BLaER1 treated with 17β-estradiol and CSF1 and Interleukin-3, amounts not matched to agents 10 nM and 100 nM (cell line): ENCODE results near the gene PTTG1.

Experiments used
- H3K27ac ChIP-seq, 11 experiments: shearing (Covaris generic); formaldehyde crosslinking; 2 replicates each; pipeline ENCODE4 v1.8.1; 2022
- H3K27me3 ChIP-seq, 11 experiments: shearing (Covaris generic); formaldehyde crosslinking; 2 replicates each; pipeline ENCODE4 v1.8.1; 2022
- H3K36me3 ChIP-seq, 11 experiments: shearing (Covaris generic); formaldehyde crosslinking; 2 replicates each; pipeline ENCODE4 v1.8.1; 2022
- H3K4me1 ChIP-seq, 10 experiments: shearing (Covaris generic); formaldehyde crosslinking; 2 replicates each; pipeline ENCODE4 v1.8.1; 2022
- H3K4me2 ChIP-seq, 11 experiments: shearing (Covaris generic); formaldehyde crosslinking; 2 replicates each; pipeline ENCODE4 v1.8.1; 2022
- H3K4me3 ChIP-seq, 10 experiments: shearing (Covaris generic); formaldehyde crosslinking; 2 replicates each; pipeline ENCODE4 v1.8.1; 2022
- H3K9ac ChIP-seq, 11 experiments: shearing (Covaris generic); formaldehyde crosslinking; 2 replicates each; pipeline ENCODE4 v1.8.1; 2022
- H3K9me3 ChIP-seq, 11 experiments: shearing (Covaris generic); formaldehyde crosslinking; replicated peaks in 1 of 11; 2 replicates each; pipeline ENCODE4 v1.8.1; 2022
- H4K20me1 ChIP-seq, 11 experiments: shearing (Covaris generic); formaldehyde crosslinking; 2 replicates each; pipeline ENCODE4 v1.8.1; 2022
- Cebpa-rat ChIP-seq, 11 experiments: shearing (Covaris generic); IDR thresholded peaks; 2 replicates each; pipeline ENCODE4 v1.8.1; 2022

The PTTG1 gene

DNA sequence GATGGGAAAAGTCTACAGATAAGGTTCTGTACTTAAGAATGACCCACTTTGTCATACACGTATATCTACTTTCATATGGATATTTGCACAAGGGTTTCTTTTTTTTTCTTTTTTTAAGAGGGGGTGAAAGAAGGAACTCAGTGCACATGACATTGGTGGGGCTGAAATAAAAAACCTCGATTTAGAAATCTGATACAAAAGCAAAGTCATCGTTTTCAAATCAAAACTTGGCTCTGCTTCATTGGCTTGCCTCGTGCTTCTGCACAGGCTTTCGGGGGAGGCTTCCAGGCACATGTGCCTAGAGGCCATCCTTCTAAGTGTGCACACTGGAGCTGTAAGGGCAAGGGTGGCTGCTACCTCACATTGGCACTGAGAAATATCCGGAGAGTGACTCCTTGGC is 31.1 kb downstream of the PTTG1 start:
- no peak overlapping the region for H3K4me3 ChIP-seq
- peak overlapping the region in 6 of 11 experiments; percentile 20 to 79 (median 44); a peak in 10 of 22 replicates for H3K4me2 ChIP-seq

DNA sequence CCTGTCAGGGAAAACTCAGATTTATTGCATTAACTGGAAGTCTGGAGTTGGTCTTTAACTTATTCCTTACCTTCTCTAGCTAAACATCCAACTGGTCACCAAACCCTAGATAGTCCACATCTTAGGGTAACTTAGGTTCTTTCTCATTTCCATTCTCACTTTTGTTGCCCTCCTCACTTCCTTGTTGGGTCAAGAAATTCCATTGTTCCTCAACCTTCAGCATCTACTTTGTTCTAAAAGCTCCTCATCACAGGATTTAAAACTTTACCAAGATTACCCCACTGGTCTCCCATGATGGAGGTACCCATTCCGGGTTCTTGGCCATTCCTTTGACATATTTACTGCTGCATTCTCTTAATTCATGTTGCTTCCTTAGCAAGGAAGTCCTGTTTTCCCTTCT is 32.1 kb downstream of the PTTG1 start:
- Histone ChIP-seq H3K4me2 (peak overlapping the region in 3 of 11 experiments; percentile 60 to 79 (median 74); a peak in 5 of 22 replicates), H3K27me3 (no peaks in the 10 kb centered on the region), H3K9ac (no peak overlapping the region), H4K20me1 (no peaks in the 10 kb centered on the region), H3K36me3 (no peaks in the 10 kb centered on the region), H3K9me3 (peaks cover 0 to 18% (median 7%) of the 10 kb centered on the region in 11 experiments; a peak in 12 of 22 replicates), H3K4me1 (peaks cover 12 to 37% (median 26%) of the 10 kb centered on the region in 10 experiments), H3K27ac (no peak overlapping the region), H3K4me3 (no peak overlapping the region)
- TF ChIP-seq Cebpa-rat (IDR thresholded peaks at IDR 0.05): no peak

More for the DNA sequence above, 31.1 kb downstream of the PTTG1 start:
- Histone ChIP-seq H3K27me3 (no peaks in the 10 kb centered on the region), H3K36me3 (no peaks in the 10 kb centered on the region), H3K27ac (peak overlapping the region in 2 of 11 experiments; percentile 9 to 37; a peak in 3 of 22 replicates), H4K20me1 (no peaks in the 10 kb centered on the region), H3K9me3 (peaks cover 0 to 21% (median 12%) of the 10 kb centered on the region in 11 experiments; a peak in 11 of 22 replicates), H3K9ac (0 out of 22 replicates have a peak overlapping the region, but pooled peaks of 1 of the 11 experiments have one; percentile 9), H3K4me1 (peaks cover 12 to 37% (median 26%) of the 10 kb centered on the region in 10 experiments)
- no peak for TF ChIP-seq Cebpa-rat (IDR thresholded peaks at IDR 0.05)

DNA sequence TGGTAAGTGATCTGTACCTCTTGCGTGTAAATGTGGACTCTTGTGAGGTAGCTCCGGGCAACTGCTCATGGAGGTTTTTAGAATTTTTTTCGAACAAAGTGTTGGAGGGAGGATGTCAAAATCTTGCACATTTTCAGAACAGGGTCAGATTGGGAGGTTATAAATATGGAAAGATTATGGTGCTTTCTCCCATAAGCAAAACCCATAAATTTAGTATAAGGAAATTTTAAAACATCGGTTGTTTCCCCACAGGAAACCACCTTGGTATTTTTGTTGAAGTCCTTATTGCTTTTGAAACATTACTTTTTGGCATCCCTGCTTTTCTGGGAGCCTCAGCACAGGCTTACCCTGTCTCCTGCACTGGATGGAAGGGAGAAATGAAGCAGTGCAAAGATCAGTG is 33.9 kb downstream of the PTTG1 start:
- Histone ChIP-seq H3K27me3 (no peaks in the 10 kb centered on the region), H3K4me3 (no peak overlapping the region), H3K27ac (no peak overlapping the region), H3K9me3 (peaks cover 0 to 19% (median 14%) of the 10 kb centered on the region in 11 experiments; a peak in 20 of 22 replicates), H3K9ac (no peak overlapping the region), H3K4me2 (peak overlapping the region in 8 of 11 experiments; percentile 19 to 67 (median 52); a peak in 14 of 22 replicates), H4K20me1 (no peaks in the 10 kb centered on the region), H3K36me3 (no peaks in the 10 kb centered on the region), H3K4me1 (peaks cover 12 to 32% (median 21%) of the 10 kb centered on the region in 10 experiments)
- TF ChIP-seq Cebpa-rat (IDR thresholded peaks at IDR 0.05): no peak

DNA sequence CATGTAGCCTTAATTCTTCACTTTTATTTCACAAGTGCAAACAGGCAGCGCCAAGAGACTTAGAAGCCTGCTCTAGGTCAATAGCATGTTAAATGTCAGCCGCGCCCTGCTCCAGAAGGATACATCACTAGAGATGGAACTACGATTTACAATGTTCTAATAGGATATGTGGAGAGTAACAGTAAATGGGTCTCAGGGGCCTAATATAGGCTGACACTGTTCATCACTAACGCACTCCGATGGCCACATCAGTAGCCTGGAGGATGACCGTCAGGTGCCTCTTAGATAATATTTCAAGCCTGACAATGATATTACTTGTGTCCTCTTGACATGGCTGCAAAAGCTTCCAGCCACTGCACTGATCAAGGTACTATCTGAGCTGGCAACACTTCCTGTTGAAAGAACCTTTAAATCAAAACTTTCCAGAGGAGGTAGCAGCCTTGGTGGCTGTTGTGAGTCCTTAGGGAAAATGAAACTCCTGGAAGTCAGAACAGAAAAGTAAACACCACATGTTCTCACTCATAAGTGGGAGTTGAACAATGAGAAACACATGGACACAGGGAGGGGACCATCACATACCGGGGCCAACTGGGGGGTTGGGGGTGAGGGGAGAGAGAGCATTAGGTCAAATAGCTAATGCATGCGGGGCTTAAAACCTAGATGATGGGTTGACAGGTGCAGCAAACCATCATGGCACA is 35.0 kb downstream of the PTTG1 start:
- H3K4me2 ChIP-seq: peak overlapping the region in 5 of 11 experiments; percentile 19 to 60 (median 46); a peak in 6 of 22 replicates

DNA sequence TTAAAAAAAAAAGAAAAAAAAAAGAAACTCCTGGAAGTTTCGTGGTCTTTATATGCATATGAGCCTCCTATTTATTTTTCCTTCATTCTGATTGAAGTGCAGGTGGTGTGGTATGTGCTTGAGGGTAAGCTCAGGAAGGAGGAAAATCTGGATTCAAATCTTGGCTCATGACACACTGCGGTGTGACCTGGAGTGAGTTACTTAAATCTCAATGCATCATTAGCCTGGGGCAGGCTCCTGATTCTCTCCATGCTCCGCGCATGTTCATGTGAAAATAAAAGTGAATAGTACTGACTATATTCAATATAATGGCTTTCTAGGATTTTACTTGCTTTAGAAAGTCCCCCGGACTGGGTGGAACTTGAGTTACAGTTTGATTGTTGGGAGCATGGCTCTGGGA is 35.6 kb downstream of the PTTG1 start:
- Histone ChIP-seq H3K4me1 (peaks cover 18 to 37% (median 25%) of the 10 kb centered on the region in 10 experiments), H3K27ac (no peak overlapping the region), H4K20me1 (no peaks in the 10 kb centered on the region), H3K9me3 (peaks cover 0 to 32% (median 25%) of the 10 kb centered on the region in 11 experiments; a peak in 20 of 22 replicates), H3K9ac (no peak overlapping the region), H3K4me2 (no peak overlapping the region), H3K36me3 (no peaks in the 10 kb centered on the region), H3K27me3 (no peaks in the 10 kb centered on the region), H3K4me3 (no peak overlapping the region)
- TF ChIP-seq Cebpa-rat (IDR thresholded peaks at IDR 0.05): no peak

More for the DNA sequence above, 35.0 kb downstream of the PTTG1 start:
- Histone ChIP-seq H4K20me1 (no peaks in the 10 kb centered on the region), H3K9ac (no peak overlapping the region), H3K36me3 (no peaks in the 10 kb centered on the region), H3K27me3 (no peaks in the 10 kb centered on the region), H3K27ac (no peak overlapping the region), H3K4me1 (peaks cover 12 to 35% (median 19%) of the 10 kb centered on the region in 10 experiments), H3K4me3 (no peak overlapping the region), H3K9me3 (peaks cover 0 to 29% (median 25%) of the 10 kb centered on the region in 11 experiments; a peak in 20 of 22 replicates)
- no peak for TF ChIP-seq Cebpa-rat (IDR thresholded peaks at IDR 0.05)

DNA sequence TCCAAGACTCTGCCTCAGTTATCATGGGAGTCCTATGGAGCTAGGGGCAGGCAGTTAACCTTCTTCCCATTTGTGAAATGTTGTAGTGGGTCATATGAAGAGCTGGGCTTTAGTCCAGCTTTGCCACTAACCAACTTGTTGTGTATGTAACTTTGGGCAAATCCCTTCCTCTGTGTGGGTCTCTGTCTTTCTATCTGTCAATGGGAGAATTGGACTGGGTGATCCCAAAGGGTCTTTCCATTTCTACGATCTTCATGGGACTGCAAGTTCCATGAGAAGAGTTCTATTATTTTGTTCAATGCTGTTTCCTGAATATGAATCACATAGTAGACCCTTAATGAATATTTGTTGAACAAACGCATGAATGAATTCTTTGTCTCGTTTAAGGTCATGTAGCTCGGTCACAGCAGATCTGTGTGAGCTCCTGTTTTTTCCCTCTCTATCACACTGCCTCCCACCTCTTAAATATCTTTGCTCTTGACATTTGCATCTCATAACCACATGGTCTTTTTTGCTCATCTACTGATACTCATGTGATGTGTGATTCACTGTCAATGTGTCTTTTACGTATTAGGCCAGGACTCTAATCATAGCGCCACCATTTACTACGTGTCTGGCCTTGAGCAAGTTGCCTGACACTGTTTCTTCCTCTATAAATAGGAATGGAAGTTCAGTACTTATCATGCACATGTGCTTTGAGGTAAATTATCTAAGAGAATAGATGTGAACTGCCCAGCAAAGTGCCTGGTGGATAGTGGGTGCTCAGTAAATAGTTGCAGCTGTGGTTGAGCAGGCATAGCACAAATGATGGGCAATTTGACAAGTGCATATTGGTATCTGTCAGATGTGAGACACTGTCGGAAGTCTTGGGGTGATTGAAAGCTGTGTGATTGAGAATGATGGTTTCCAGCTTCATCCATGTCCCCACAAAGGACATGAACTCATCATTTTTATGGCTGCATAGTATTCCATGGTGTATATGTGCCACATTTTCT is 37.4 kb downstream of the PTTG1 start:
- Histone ChIP-seq H3K36me3 (no peaks in the 10 kb centered on the region), H3K27ac (no peak overlapping the region; a peak in 1 of 22 replicates)

DNA sequence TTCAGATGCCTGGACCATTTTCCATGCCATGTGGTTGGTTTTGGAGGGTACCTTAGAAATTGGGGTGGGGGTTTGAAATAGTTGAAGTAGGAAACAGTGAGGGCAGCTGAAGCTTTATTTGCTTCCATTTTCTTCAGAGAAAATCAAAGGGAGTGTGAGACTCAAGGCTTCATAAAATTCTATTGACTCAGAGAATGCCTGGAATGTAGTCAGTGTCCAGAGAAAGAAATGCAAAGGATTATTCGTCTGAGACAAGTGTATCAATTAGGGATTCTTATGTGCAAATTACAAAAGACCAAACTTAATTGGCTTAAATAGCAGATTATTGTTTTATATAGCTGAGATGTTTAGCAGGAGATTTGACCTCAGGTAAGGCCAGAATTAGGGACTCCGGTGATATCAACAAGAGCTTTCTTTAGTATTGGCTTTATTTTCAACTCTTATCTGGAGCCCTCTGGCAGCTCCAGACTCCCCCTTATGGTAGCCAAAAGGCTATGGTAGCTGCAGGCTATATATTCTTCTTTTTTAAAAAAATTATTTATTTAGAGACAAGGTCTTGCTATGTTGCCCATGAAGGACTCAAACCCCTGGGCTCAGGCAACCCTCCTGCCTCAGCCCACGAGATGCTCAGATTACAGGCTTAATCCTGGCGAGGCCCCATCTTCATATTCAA is 38.9 kb downstream of the PTTG1 start:
- Histone ChIP-seq H3K27me3 (no peaks in the 10 kb centered on the region; a peak in 1 of 22 replicates), H3K27ac (no peak overlapping the region), H3K9me3 (peaks cover 0 to 32% (median 25%) of the 10 kb centered on the region in 11 experiments; a peak in 20 of 22 replicates), H3K4me2 (no peak overlapping the region), H3K9ac (no peak overlapping the region), H3K4me3 (no peak overlapping the region), H4K20me1 (no peaks in the 10 kb centered on the region), H3K4me1 (peaks cover 36 to 49% (median 48%) of the 10 kb centered on the region in 10 experiments), H3K36me3 (no peaks in the 10 kb centered on the region)
- no peak for TF ChIP-seq Cebpa-rat (IDR thresholded peaks at IDR 0.05)

More for the DNA sequence above, 37.4 kb downstream of the PTTG1 start:
- Histone ChIP-seq H4K20me1 (no peaks in the 10 kb centered on the region), H3K4me3 (no peak overlapping the region), H3K4me1 (peaks cover 28 to 43% (median 37%) of the 10 kb centered on the region in 10 experiments), H3K9ac (no peak overlapping the region), H3K27me3 (no peaks in the 10 kb centered on the region), H3K9me3 (peaks cover 0 to 32% (median 25%) of the 10 kb centered on the region in 11 experiments; a peak in 20 of 22 replicates), H3K4me2 (peak overlapping the region in 1 of 11 experiments; percentile 17; a peak in 1 of 22 replicates)
- TF ChIP-seq Cebpa-rat (IDR thresholded peaks at IDR 0.05): no peak

DNA sequence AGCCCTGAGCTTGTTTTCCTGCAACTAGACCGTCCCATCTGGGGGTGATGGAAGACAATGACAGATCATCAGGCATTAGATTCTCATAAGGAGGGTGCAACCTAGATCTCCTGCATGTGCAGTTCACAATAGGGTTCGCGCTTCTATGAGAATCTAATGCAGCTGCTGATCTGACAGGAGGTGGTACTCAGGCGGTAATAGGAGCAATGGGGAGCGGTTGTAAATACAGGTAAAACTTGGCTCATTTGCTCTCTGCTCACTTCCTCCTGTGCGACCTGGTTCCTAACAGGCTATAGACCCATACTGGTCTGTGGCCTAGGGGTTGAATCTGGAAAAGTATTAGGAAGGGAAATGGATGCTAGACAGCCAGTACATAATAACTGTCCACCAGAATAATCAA is 39.7 kb downstream of the PTTG1 start:
- Histone ChIP-seq H3K4me3 (no peak overlapping the region), H3K27ac (no peak overlapping the region), H3K4me2 (peak overlapping the region in 1 of 11 experiments; percentile 73; a peak in 1 of 22 replicates), H3K36me3 (no peaks in the 10 kb centered on the region), H3K9me3 (peaks cover 0 to 32% (median 25%) of the 10 kb centered on the region in 11 experiments; a peak in 20 of 22 replicates), H3K27me3 (no peaks in the 10 kb centered on the region; a peak in 1 of 22 replicates), H4K20me1 (no peaks in the 10 kb centered on the region), H3K4me1 (peaks cover 43 to 58% (median 48%) of the 10 kb centered on the region in 10 experiments), H3K9ac (no peak overlapping the region)
- no peak for TF ChIP-seq Cebpa-rat (IDR thresholded peaks at IDR 0.05)
